Thyroid gland (tissue), 4 donors: ENCODE measurements around the gene ONECUT3. TPM values are rescaled to one million over a fixed set of nuclear protein-coding genes. Genes with fewer than 3 reads are reported as not detected.
"Not testable (repeated sequence)": the region's sequence is repeated elsewhere in the genome, so short reads cannot be mapped to it uniquely, and the experiment has no call there.

Source experiments
- DNase-seq, 2 donors: peaks; one replicate each; pipeline ENCODE4 v3.0.0-alpha.2; 2019
- H3K27ac ChIP-seq, 3 donors: fragments of 200-600 bp; sonication (generic); 1 replicate in 2 of 3; 2 replicates in 1 of 3; pipeline ENCODE4 v1.5.1; 2016 to 2019; ENCODE audit warnings: mild to moderate bottlenecking in 1 of 3, moderate library complexity in 1 of 3
- H3K27me3 ChIP-seq: fragments of 200-600 bp; sonication (generic); one replicate; pipeline ENCODE4 v1.5.1; 2019
- H3K36me3 ChIP-seq, 2 donors: fragments of 200-600 bp; sonication (generic); one replicate each; pipeline ENCODE4 v1.5.1; 2016 to 2019
- H3K4me1 ChIP-seq, 2 donors: fragments of 200-600 bp; sonication (generic); one replicate each; pipeline ENCODE4 v1.5.1; 2017 to 2019
- H3K4me3 ChIP-seq, 3 donors: fragments of 200-600 bp; sonication (generic); replicated peaks in 1 of 3; 1 replicate in 2 of 3; 2 replicates in 1 of 3; pipeline ENCODE4 v1.5.1; 2016; ENCODE audit warnings: mild to moderate bottlenecking in 1 of 3
- H3K9me3 ChIP-seq: fragments of 200-600 bp; sonication (generic); one replicate; pipeline ENCODE4 v1.5.1; 2017
- CTCF ChIP-seq, 6 experiments: fragments of 200-600 bp in 3 of 6; fragments of 450-650 bp in 3 of 6; sonication (generic) in 3 of 6; IDR thresholded peaks; one replicate each; pipeline ENCODE4 v1.5.1; 2016 to 2019; ENCODE audit warnings: antibody characterized with exemption in 6 of 6, mild to moderate bottlenecking in 2 of 6, inconsistent platforms in 1 of 6, moderate library complexity in 1 of 6
- POLR2A ChIP-seq, 2 donors: fragments of 450-650 bp; IDR thresholded peaks; one replicate each; pipeline ENCODE4 v1.6.1; 2017; ENCODE audit warnings: antibody characterized with exemption in 2 of 2, mild to moderate bottlenecking in 2 of 2, moderate library complexity in 1 of 2
- WGBS, 2 donors: methylation state at CpG; one replicate each; pipeline ENCODE4 v1.1.5; 2017; 5-methylcytosine and 5-hydroxymethylcytosine counted together
- intact Hi-C: fragments of 100-400 bp; cut with DNase I; formaldehyde crosslinking; loops from one replicate; pipeline ENCODE4 v1.15.1; 2023
- total RNA-seq, 4 donors: library from RNA; depleted of rRNA; stranded (reverse); fragments of >200 nt; gene quantifications; one replicate each; pipeline ENCODE4 v1.2.3, GENCODE V29; 2016

Gene ONECUT3
- not detected for total RNA-seq

GRCh38 chr19:1752757-1753728 lies at the start of gene ONECUT3:
Gene ONECUT3, plus strand, starts transcription at chr19:1753506. Its CDS starts 157 bp downstream, at chr19:1753663.
- H3K27me3 ChIP-seq, result peaks cover 50% of the 10 kb centered on the region
- WGBS, 2 donors, result 1 to 12% methylated on average over 12 to 14 of the region's 77 CpGs
- TF ChIP-seq POLR2A (IDR thresholded peaks at IDR 0.05), result no peak
- TF ChIP-seq CTCF (IDR thresholded peaks at IDR 0.05), result no peak
- H3K9me3 ChIP-seq, result no peaks in the 10 kb centered on the region
- no peak within 1 kb of the TSS for H3K4me3 ChIP-seq
- H3K27ac ChIP-seq, result no peak within 1 kb of the TSS
- H3K36me3 ChIP-seq, result no peaks in the 10 kb centered on the region
- intact Hi-C loops, result no loop called here
- peaks cover 9 to 23% of the 10 kb centered on the region in 2 donors for H3K4me1 ChIP-seq
- no peak for DNase-seq

DNA sequence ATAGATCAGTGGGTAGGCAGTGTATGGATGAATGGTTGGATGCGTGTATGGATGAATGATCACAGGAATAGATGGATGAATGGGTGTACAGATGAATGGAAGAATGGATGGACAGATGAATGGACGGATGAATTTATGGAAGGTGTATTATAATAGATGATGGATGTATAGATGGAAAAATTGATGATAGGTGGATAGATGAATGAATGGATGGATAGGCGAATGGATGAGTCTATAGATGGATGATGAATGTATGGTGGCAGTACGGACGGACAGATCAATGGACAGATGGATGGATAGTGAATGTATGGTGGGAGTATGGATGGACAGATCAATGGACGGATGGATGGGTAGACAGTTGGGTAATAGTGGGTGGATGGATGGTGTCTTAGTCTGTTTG lies 49.0 kb upstream of the ONECUT3 start:
- H3K4me3 ChIP-seq, result no peak overlapping the region
- DNase-seq, result no peak
- no peak for TF ChIP-seq CTCF (IDR thresholded peaks at IDR 0.05)
- no peak for TF ChIP-seq POLR2A (IDR thresholded peaks at IDR 0.05)
- H3K36me3 ChIP-seq, result no peaks in the 10 kb centered on the region
- H3K9me3 ChIP-seq, result no peaks in the 10 kb centered on the region
- no peaks in the 10 kb centered on the region for H3K4me1 ChIP-seq
- intact Hi-C loops, result no loop called here
- H3K27ac ChIP-seq, result no peak overlapping the region
- 86 to 90% methylated on average over 6 of the region's 6 CpGs for WGBS, 2 donors
- no peaks in the 10 kb centered on the region for H3K27me3 ChIP-seq

GRCh38 chr19:1705367-1705766 lies 47.9 kb upstream of the ONECUT3 start:
- no peaks in the 10 kb centered on the region for H3K4me1 ChIP-seq
- 83 to 84% methylated on average over 2 of the region's 2 CpGs for WGBS, 2 donors
- intact Hi-C loops, result no loop called here
- H3K9me3 ChIP-seq, result no peaks in the 10 kb centered on the region
- no peak overlapping the region for H3K4me3 ChIP-seq
- H3K27ac ChIP-seq, result no peak overlapping the region
- H3K27me3 ChIP-seq, result no peaks in the 10 kb centered on the region
- H3K36me3 ChIP-seq, result no peaks in the 10 kb centered on the region
- DNase-seq, result no peak
- no peak for TF ChIP-seq CTCF (IDR thresholded peaks at IDR 0.05)
- no peak for TF ChIP-seq POLR2A (IDR thresholded peaks at IDR 0.05)

DNA sequence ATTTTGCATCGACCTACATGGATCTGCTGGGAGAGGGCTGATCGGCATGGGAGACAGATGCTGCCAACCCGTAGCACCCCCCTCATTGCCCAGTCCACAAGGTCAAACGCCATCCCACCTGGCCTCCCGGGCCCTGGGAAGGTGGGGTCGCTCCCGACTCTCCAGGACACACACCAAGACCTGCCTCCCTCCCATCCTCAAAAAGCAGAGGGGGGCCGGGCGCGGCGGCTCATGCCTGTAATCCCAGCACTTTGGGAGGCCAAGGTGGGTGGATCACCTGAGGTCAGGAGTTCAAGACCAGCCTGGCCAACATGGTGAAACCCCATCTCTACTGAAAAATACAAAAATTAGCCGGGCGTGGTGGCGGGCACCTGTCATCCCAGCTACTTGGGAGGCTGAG lies 46.7 kb upstream of the ONECUT3 start:
- H3K27me3 ChIP-seq, H3K4me3 ChIP-seq, intact Hi-C loops, H3K9me3 ChIP-seq, H3K36me3 ChIP-seq, H3K4me1 ChIP-seq, H3K27ac ChIP-seq, DNase-seq: not testable (repeated sequence)
- 84 to 88% methylated on average over 3 to 10 of the region's 14 CpGs for WGBS, 2 donors

DNA sequence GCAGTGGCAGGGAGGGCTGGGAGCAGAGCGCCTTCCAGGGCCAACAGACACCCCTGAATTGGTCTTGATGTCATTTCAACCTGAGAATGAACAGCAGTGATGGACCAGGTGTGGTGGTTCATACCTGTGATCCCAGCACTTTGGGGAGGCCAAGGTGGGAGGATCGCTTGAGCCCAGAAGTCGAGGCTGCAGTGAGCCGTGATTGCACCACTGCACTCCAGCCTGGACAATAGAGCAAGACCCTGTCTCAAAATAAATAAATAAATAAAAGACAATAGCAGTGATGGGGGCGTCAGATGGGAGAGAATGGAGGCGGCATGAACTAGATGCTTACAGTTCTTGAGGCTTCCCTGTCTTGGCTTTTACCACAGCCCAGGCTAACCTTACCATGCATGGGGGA lies 46.1 kb upstream of the ONECUT3 start:
- DNase-seq, result no peak
- 85 to 90% methylated on average over 6 of the region's 6 CpGs for WGBS, 2 donors
- H3K36me3 ChIP-seq, result no peaks in the 10 kb centered on the region
- H3K27ac ChIP-seq, result no peak overlapping the region
- no peaks in the 10 kb centered on the region for H3K27me3 ChIP-seq
- intact Hi-C loops, result no loop called here
- no peaks in the 10 kb centered on the region for H3K4me1 ChIP-seq
- no peaks in the 10 kb centered on the region for H3K9me3 ChIP-seq
- TF ChIP-seq CTCF (IDR thresholded peaks at IDR 0.05) (no peak), POLR2A (IDR thresholded peaks at IDR 0.05) (no peak)
- H3K4me3 ChIP-seq, result no peak overlapping the region
